GM20431 (cell line): ENCODE data around the gene SELENOI.

Experiments
- in situ Hi-C: fragments of 300-500 bp; cut with MseI, MboI; formaldehyde crosslinking; loops from one replicate; pipeline ENCODE4 v1.15.0; 2020; ENCODE audit warnings: low sequenced_read_pairs; ENCODE audit not compliant: unreplicated experiment

SELENOI gene

GRCh38 chr2:26442707-26443106, 96.8 kb downstream of the SELENOI start:
- in situ Hi-C loops = no loop called here

GRCh38 chr2:26444236-26444635, 98.3 kb downstream of the SELENOI start:
- in situ Hi-C loops = no loop called here
